Body of pancreas (tissue), 4 donors: ENCODE data around the gene LRRC47.

ENCODE experiments used
- POLR2A ChIP-seq, 3 donors: fragments of 450-650 bp; IDR thresholded peaks; one replicate each; pipeline ENCODE4 v1.6.1; 2016; ENCODE audit warnings: antibody characterized with exemption in 3 of 3, mild to moderate bottlenecking in 2 of 3
- TF ChIP-seq, protein P1 (sequence below), 7 experiments: fragments of 450-650 bp in 4 of 7; fragments of 200-600 bp in 3 of 7; sonication (generic) in 3 of 7; IDR thresholded peaks; one replicate each; pipeline ENCODE4 v1.5.1; 2016 to 2019; ENCODE audit warnings: antibody characterized with exemption in 7 of 7

- TF ChIP-seq, protein P1, sequence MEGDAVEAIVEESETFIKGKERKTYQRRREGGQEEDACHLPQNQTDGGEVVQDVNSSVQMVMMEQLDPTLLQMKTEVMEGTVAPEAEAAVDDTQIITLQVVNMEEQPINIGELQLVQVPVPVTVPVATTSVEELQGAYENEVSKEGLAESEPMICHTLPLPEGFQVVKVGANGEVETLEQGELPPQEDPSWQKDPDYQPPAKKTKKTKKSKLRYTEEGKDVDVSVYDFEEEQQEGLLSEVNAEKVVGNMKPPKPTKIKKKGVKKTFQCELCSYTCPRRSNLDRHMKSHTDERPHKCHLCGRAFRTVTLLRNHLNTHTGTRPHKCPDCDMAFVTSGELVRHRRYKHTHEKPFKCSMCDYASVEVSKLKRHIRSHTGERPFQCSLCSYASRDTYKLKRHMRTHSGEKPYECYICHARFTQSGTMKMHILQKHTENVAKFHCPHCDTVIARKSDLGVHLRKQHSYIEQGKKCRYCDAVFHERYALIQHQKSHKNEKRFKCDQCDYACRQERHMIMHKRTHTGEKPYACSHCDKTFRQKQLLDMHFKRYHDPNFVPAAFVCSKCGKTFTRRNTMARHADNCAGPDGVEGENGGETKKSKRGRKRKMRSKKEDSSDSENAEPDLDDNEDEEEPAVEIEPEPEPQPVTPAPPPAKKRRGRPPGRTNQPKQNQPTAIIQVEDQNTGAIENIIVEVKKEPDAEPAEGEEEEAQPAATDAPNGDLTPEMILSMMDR (IDR thresholded peaks at IDR 0.05) = no peak
- no peak for TF ChIP-seq POLR2A (IDR thresholded peaks at IDR 0.05)
These were observed 46.8 kb downstream of the LRRC47 start for GRCh38 chr1:3749512-3749911.
